ENCODE data around the gene LINC00632. TPM values are rescaled to one million over a fixed set of nuclear protein-coding genes. Genes with fewer than 3 reads are reported as not detected.

LINC00632 gene
- total and polyA plus RNA-seq, 2 donors (not counting 1 experiment from before 2014, with no cell fraction given), result not detected

- WGBS (ENCODE audit: insufficient coverage), result 36% methylated on average over 1 of the region's 6 CpGs
- ChIA-PET POLR2A (no interaction called here), CTCF (no interaction called here)
- DNase-seq (no peak), ATAC-seq (ENCODE audit: low read depth) (no peak)
- TF ChIP-seq CTCF (IDR thresholded peaks at IDR 0.05), result no peak
- TF ChIP-seq EZH2 (IDR thresholded peaks at IDR 0.05; ENCODE audit: borderline replicate concordance, insufficient read depth, low read depth, low read length, poor library complexity, severe bottlenecking), result no peak
- Mint-ChIP-seq H3K4me3 (no peak overlapping the region), H3K27me3 (peaks cover 3% of the 10 kb centered on the region), H3K4me1 (no peaks in the 10 kb centered on the region), H3K9me3 (ENCODE audit: insufficient read depth) (no peaks in the 10 kb centered on the region), H3K27ac (no peak overlapping the region)
- no peaks in the 10 kb centered on the region for H3K27me3 ChIP-seq (replicated peaks in 1 of 4; ENCODE audit: control extremely low read depth in 1 of 4, control insufficient read depth in 3 of 4, insufficient read depth in 4 of 4, low read length in 3 of 4)
- no peak overlapping the region for H3K4me3 ChIP-seq (ENCODE audit: control extremely low read depth in 1 of 5, extremely low read depth in 1 of 5, insufficient read depth in 1 of 5, low read depth in 2 of 5, low read length in 4 of 5)
- H4K20me1 ChIP-seq (ENCODE audit: control insufficient read depth, insufficient read depth, low read length, poor library complexity, severe bottlenecking), result no peaks in the 10 kb centered on the region
- no peaks in the 10 kb centered on the region for H3K79me2 ChIP-seq (ENCODE audit: control insufficient read depth, insufficient read depth, low read length)
- no peak overlapping the region for H3K9ac ChIP-seq (ENCODE audit: low read length)
- no peaks in the 10 kb centered on the region for H3K9me3 ChIP-seq (ENCODE audit: control extremely low read depth in 1 of 3, control insufficient read depth in 2 of 3, insufficient read depth in 1 of 3, low read length in 2 of 3)
- H3K4me2 ChIP-seq (replicated peaks; ENCODE audit: low read depth, low read length, poor library complexity, severe bottlenecking), result no peak overlapping the region
- intact Hi-C loops (cut with micrococcal nuclease), result no loop called here
- H2AFZ ChIP-seq (ENCODE audit: insufficient read depth, low read depth, low read length, poor library complexity, severe bottlenecking), result no peak overlapping the region
- H3K27ac ChIP-seq (ENCODE audit: low read length in 2 of 2), result no peak overlapping the region
- no peaks in the 10 kb centered on the region for H3K36me3 ChIP-seq (replicated peaks in 1 of 2; ENCODE audit: control extremely low read depth in 1 of 2, control insufficient read depth in 1 of 2, extremely low read depth in 1 of 2, insufficient read depth in 2 of 2, low read length in 1 of 2)
- no peaks in the 10 kb centered on the region for H3K4me1 ChIP-seq (ENCODE audit: control insufficient read depth in 2 of 2, insufficient read depth in 2 of 2, low read length in 2 of 2)
These were observed 1.2 kb downstream of the LINC00632 start for GRCh38 chrX:140710710-140711109.

GRCh38 chrX:140711894-140712293 is 2.3 kb downstream of the LINC00632 start:
- no peak for DNase-seq
- Histone ChIP-seq H3K79me2 (ENCODE audit: control insufficient read depth, insufficient read depth, low read length) (no peaks in the 10 kb centered on the region), H4K20me1 (ENCODE audit: control insufficient read depth, insufficient read depth, low read length, poor library complexity, severe bottlenecking) (no peaks in the 10 kb centered on the region), H3K4me3 (ENCODE audit: control extremely low read depth in 1 of 5, extremely low read depth in 1 of 5, insufficient read depth in 1 of 5, low read depth in 2 of 5, low read length in 4 of 5) (no peak overlapping the region), H3K9ac (ENCODE audit: low read length) (no peak overlapping the region), H3K27me3 (replicated peaks in 1 of 4; ENCODE audit: control extremely low read depth in 1 of 4, control insufficient read depth in 3 of 4, insufficient read depth in 4 of 4, low read length in 3 of 4) (no peaks in the 10 kb centered on the region), H3K4me1 (ENCODE audit: control insufficient read depth in 2 of 2, insufficient read depth in 2 of 2, low read length in 2 of 2) (no peaks in the 10 kb centered on the region), H2AFZ (ENCODE audit: insufficient read depth, low read depth, low read length, poor library complexity, severe bottlenecking) (no peak overlapping the region), H3K9me3 (ENCODE audit: control extremely low read depth in 1 of 3, control insufficient read depth in 2 of 3, insufficient read depth in 1 of 3, low read length in 2 of 3) (no peaks in the 10 kb centered on the region), H3K4me2 (replicated peaks; ENCODE audit: low read depth, low read length, poor library complexity, severe bottlenecking) (no peak overlapping the region), H3K36me3 (replicated peaks in 1 of 2; ENCODE audit: control extremely low read depth in 1 of 2, control insufficient read depth in 1 of 2, extremely low read depth in 1 of 2, insufficient read depth in 2 of 2, low read length in 1 of 2) (no peaks in the 10 kb centered on the region), H3K27ac (ENCODE audit: low read length in 2 of 2) (no peak overlapping the region)
- no peak for TF ChIP-seq CTCF (IDR thresholded peaks at IDR 0.05)
- no peak for TF ChIP-seq EZH2 (IDR thresholded peaks at IDR 0.05; ENCODE audit: borderline replicate concordance, insufficient read depth, low read depth, low read length, poor library complexity, severe bottlenecking)
- no peak for ATAC-seq (ENCODE audit: low read depth)
- H3K27me3 Mint-ChIP-seq, result peaks cover 3% of the 10 kb centered on the region
- no CpG with 5 or more reads among the region's 4 CpGs for WGBS (ENCODE audit: insufficient coverage)
- no peak overlapping the region for H3K4me3 Mint-ChIP-seq
- POLR2A ChIA-PET, result no interaction called here
- CTCF ChIA-PET, result no interaction called here
- no peak overlapping the region for H3K27ac Mint-ChIP-seq
- no peaks in the 10 kb centered on the region for H3K4me1 Mint-ChIP-seq
- intact Hi-C loops (cut with micrococcal nuclease), result no loop called here
- no peaks in the 10 kb centered on the region for H3K9me3 Mint-ChIP-seq (ENCODE audit: insufficient read depth)

All from B cell (primary cell).